OCI-LY1 (cell line): ENCODE data around the gene RPF1.

Experiments used
- H2AFZ ChIP-seq: fragments of 200-600 bp; sonication (generic), shearing (Covaris generic); 2 replicates; pipeline ENCODE4 v1.6.0; 2014; ENCODE audit warnings: antibody characterized with exemption, mild to moderate bottlenecking, low read length
- H3F3A ChIP-seq: fragments of 200-600 bp; sonication (generic), shearing (Covaris generic); 2 replicates; pipeline ENCODE4 v1.6.0; 2014; ENCODE audit warnings: mild to moderate bottlenecking, antibody characterized with exemption, low read length, moderate library complexity; ENCODE audit not compliant: insufficient read depth
- H3K27ac ChIP-seq: fragments of 200-600 bp; sonication (generic); 2 replicates; pipeline ENCODE4 v1.5.1; 2014; ENCODE audit warnings: low read length, mixed run types, mild to moderate bottlenecking, low read depth; ENCODE audit not compliant: poor library complexity, severe bottlenecking
- H3K27me3 ChIP-seq: fragments of 200-600 bp; sonication (generic); 2 replicates; pipeline ENCODE4 v1.6.0; 2014; ENCODE audit warnings: antibody characterized with exemption, mild to moderate bottlenecking, low read length, moderate library complexity; ENCODE audit not compliant: insufficient read depth
- H3K36me3 ChIP-seq: fragments of 200-600 bp; sonication (generic); 2 replicates; pipeline ENCODE4 v1.6.1; 2014; ENCODE audit warnings: mild to moderate bottlenecking, antibody characterized with exemption, low read length, moderate library complexity, mixed read lengths; ENCODE audit not compliant: insufficient read depth
- H3K4me1 ChIP-seq: fragments of 200-600 bp; sonication (generic); 2 replicates; pipeline ENCODE4 v1.5.1; 2014; ENCODE audit warnings: mild to moderate bottlenecking, low read length, moderate library complexity; ENCODE audit not compliant: insufficient read depth, severe bottlenecking
- H3K4me2 ChIP-seq: fragments of 200-600 bp; sonication (generic), shearing (Covaris generic); 2 replicates; pipeline ENCODE4 v1.6.1; 2014; ENCODE audit warnings: low read length
- H3K4me3 ChIP-seq: fragments of 200-600 bp; sonication (generic); 2 replicates; pipeline ENCODE4 v1.5.1; 2014; ENCODE audit warnings: low read length, low read depth, mild to moderate bottlenecking, mixed read lengths; ENCODE audit not compliant: poor library complexity, severe bottlenecking
- H3K79me2 ChIP-seq: fragments of 200-600 bp; shearing (Covaris generic); 2 replicates; pipeline ENCODE4 v1.6.1; 2016; ENCODE audit warnings: mixed run types, low read length, mixed read lengths; ENCODE audit not compliant: insufficient read depth
- H3K9ac ChIP-seq: fragments of 200-600 bp; sonication (generic), shearing (Covaris generic); 2 replicates; pipeline ENCODE4 v1.6.1; 2014; ENCODE audit warnings: mild to moderate bottlenecking, low read length, mixed read lengths
- H3K9me2 ChIP-seq: fragments of 200-600 bp; sonication (generic), shearing (Covaris generic); 2 replicates; pipeline ENCODE4 v1.6.1; 2014; ENCODE audit warnings: low read depth, mild to moderate bottlenecking, low read length, mixed read lengths
- H3K9me3 ChIP-seq: fragments of 200-600 bp; shearing (Covaris generic); 2 replicates; pipeline ENCODE4 v1.6.1; 2014; ENCODE audit warnings: low read length, mixed read lengths
- H4K20me1 ChIP-seq: fragments of 200-600 bp; sonication (generic), shearing (Covaris generic); 2 replicates; pipeline ENCODE4 v1.6.0; 2016; ENCODE audit warnings: mild to moderate bottlenecking, low read length; ENCODE audit not compliant: insufficient read depth
- EZH2 ChIP-seq: fragments of 200-600 bp; sonication (generic), shearing (Covaris generic); IDR thresholded peaks from 2 replicates; pipeline ENCODE4 v1.8.0; 2017; ENCODE audit warnings: borderline replicate concordance, mixed run types, mild to moderate bottlenecking, antibody characterized with exemption, low read length, moderate library complexity, mixed read lengths
- TF ChIP-seq, protein P1 (sequence below): fragments of 200-600 bp; sonication (generic), shearing (Covaris generic); IDR thresholded peaks from 2 replicates; pipeline ENCODE4 v1.5.1; 2017; ENCODE audit warnings: mild to moderate bottlenecking, antibody characterized with exemption, low read length, moderate library complexity, mixed read lengths

Gene RPF1

DNA sequence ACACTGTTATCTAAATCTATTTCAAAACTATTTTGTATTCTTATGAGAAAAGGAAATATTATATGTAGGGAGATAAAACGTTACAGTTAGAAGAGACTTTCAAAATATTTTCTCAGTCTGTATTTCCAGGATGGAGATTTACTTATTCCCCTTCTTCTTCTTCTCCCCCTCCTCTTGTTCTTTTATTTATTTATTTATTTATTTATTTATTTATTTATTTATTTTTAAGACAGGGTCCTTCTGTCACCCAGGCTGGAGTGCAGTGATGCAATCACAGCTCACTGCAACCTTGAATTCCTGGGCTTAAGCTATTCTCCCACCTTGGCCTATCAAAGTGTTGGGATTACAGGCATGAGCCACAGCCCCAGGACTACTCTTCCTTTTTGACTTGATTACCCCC, 2.8 kb upstream of the RPF1 start:
- Histone ChIP-seq H4K20me1 (no peaks in the 10 kb centered on the region), H3K27me3 (no peaks in the 10 kb centered on the region), H3K79me2 (peaks cover 18% of the 10 kb centered on the region), H2AFZ (no peak overlapping the region), H3K9me2 (no peaks in the 10 kb centered on the region), H3K9me3 (peaks cover 5% of the 10 kb centered on the region; the same call in 1 of the 2 replicates), H3K4me3 (no peak overlapping the region), H3K36me3 (peaks cover 2% of the 10 kb centered on the region), H3F3A (no peaks in the 10 kb centered on the region), H3K4me2 (no peak overlapping the region), H3K4me1 (peaks cover 20% of the 10 kb centered on the region), H3K9ac (no peak overlapping the region), H3K27ac (no peak overlapping the region)
- TF ChIP-seq, protein P1, sequence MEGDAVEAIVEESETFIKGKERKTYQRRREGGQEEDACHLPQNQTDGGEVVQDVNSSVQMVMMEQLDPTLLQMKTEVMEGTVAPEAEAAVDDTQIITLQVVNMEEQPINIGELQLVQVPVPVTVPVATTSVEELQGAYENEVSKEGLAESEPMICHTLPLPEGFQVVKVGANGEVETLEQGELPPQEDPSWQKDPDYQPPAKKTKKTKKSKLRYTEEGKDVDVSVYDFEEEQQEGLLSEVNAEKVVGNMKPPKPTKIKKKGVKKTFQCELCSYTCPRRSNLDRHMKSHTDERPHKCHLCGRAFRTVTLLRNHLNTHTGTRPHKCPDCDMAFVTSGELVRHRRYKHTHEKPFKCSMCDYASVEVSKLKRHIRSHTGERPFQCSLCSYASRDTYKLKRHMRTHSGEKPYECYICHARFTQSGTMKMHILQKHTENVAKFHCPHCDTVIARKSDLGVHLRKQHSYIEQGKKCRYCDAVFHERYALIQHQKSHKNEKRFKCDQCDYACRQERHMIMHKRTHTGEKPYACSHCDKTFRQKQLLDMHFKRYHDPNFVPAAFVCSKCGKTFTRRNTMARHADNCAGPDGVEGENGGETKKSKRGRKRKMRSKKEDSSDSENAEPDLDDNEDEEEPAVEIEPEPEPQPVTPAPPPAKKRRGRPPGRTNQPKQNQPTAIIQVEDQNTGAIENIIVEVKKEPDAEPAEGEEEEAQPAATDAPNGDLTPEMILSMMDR: no peak
- no peak for TF ChIP-seq EZH2

DNA sequence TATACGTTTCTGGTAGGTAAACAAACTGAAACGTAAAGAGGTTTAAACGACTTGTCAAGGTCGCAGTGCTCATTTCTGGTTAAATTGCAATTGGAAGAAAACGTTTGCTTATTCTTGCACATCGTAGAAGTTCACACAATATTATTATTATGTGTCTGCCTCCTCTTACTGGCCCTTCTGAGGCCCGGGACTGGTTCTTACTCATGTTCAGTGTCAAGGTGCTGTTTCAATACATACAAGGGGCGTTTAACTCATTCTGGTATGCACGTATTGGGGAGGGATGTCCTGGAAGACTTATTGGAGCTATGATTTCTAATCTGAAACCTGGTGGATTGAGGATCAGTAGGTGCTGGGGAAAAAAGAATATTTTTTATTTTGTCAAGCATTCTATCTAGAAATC, 932 bp downstream of the RPF1 start:
- no peaks in the 10 kb centered on the region for H3K27me3 ChIP-seq
- no peaks in the 10 kb centered on the region for H4K20me1 ChIP-seq
- H3K9me3 ChIP-seq: peaks cover 5% of the 10 kb centered on the region; the same call in 1 of the 2 replicates
- no peak for TF ChIP-seq EZH2
- TF ChIP-seq, protein P1: no peak
- peak overlapping the region; percentile 44 for H3K27ac ChIP-seq
- H3F3A ChIP-seq: no peaks in the 10 kb centered on the region; the same call in 1 of the 2 replicates
- peaks cover 31% of the 10 kb centered on the region for H3K79me2 ChIP-seq
- H3K4me3 ChIP-seq: peak overlapping the region; percentile 87
- H3K9me2 ChIP-seq: no peaks in the 10 kb centered on the region
- H3K4me2 ChIP-seq: peak overlapping the region; percentile 97
- H3K4me1 ChIP-seq: peaks cover 29% of the 10 kb centered on the region
- H2AFZ ChIP-seq: no peak overlapping the region; the same call in 1 of the 2 replicates
- peak overlapping the region; percentile 81 for H3K9ac ChIP-seq
- peaks cover 40% of the 10 kb centered on the region for H3K36me3 ChIP-seq

DNA sequence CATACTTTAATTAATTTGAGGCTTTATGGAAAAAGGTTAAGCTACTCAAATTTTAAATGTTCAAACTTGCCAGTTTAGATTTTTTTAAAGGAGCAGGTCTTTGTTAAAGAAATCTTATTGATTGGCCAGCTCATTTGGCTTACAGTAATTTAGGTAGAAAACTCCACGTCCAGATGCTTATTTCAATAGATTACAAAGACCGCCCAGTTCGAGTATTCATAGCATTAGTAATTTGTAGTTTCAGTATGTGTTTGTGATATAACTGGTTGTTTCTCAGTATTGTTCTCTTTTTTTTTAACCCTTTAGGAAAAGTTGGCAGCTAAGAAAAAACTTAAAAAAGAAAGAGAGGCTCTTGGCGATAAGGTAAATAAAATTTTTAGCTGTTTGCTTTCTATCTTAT, 1.6 kb downstream of the RPF1 start:
- peak overlapping the region; percentile 87 for H3K4me3 ChIP-seq
- H3F3A ChIP-seq: no peaks in the 10 kb centered on the region; the same call in 1 of the 2 replicates
- H3K9me2 ChIP-seq: no peaks in the 10 kb centered on the region
- TF ChIP-seq, protein P1: no peak
- TF ChIP-seq EZH2: no peak
- H3K4me1 ChIP-seq: peaks cover 29% of the 10 kb centered on the region
- no peak overlapping the region for H3K27ac ChIP-seq
- peaks cover 31% of the 10 kb centered on the region for H3K79me2 ChIP-seq
- H2AFZ ChIP-seq: no peak overlapping the region
- peak overlapping the region; percentile 81 for H3K9ac ChIP-seq
- H3K27me3 ChIP-seq: no peaks in the 10 kb centered on the region
- H3K9me3 ChIP-seq: peaks cover 5% of the 10 kb centered on the region; the same call in 1 of the 2 replicates
- no peaks in the 10 kb centered on the region for H4K20me1 ChIP-seq
- H3K4me2 ChIP-seq: peak overlapping the region; percentile 97
- H3K36me3 ChIP-seq: peaks cover 46% of the 10 kb centered on the region
